Endothelial cell of umbilical vein (primary cell): Measurements from ENCODE around the gene LMX1A. TPM values are rescaled to one million over a fixed set of nuclear protein-coding genes. Genes with fewer than 3 reads are reported as not detected.

ENCODE experiments used
- BruUV-seq: library from RNA; stranded (reverse); fragments of 400-500 nt; replicated peaks from 2 replicates; lab custom pipeline; 2021; lab: Mats Ljungman, UMichigan
- CTCF ChIA-PET: fragments of 300-600, 350-600 bp; sonication (Branson Sonifier 250); formaldehyde crosslinking; loops from one replicate; lab custom pipeline; 2021; ENCODE audit warnings: antibody characterized with exemption, inconsistent platforms; lab: Charles Lee
- POLR2A ChIA-PET: fragments of 300-600, 350-600 bp; sonication (Branson Sonifier 250); formaldehyde crosslinking; loops from one replicate; lab custom pipeline; 2021; ENCODE audit warnings: antibody characterized with exemption, inconsistent platforms; lab: Charles Lee
- DNase-seq: peaks from one replicate; pipeline ENCODE4 v3.0.0-alpha.2; 2011; ENCODE audit warnings: low read depth, low spot score
- FAIRE-seq: peaks from 2 replicates; lab custom pipeline; 2011; peaks lifted over from hg19 to GRCh38; lab: Jason Lieb, UNC
- H2AFZ ChIP-seq: 2 replicates; pipeline ENCODE4 v1.6.0; 2012; ENCODE audit warnings: low read depth, low read length, control low read depth, inconsistent platforms
- H3K27ac ChIP-seq: 2 replicates; pipeline ENCODE4 v1.5.1; 2011; ENCODE audit warnings: low read depth, mild to moderate bottlenecking, control low read depth, low read length, moderate library complexity; ENCODE audit not compliant: insufficient read depth
- H3K27me3 ChIP-seq, 2 experiments: 2 replicates each; pipeline versions ENCODE4 v1.6.0 to v1.6.1; 2011; ENCODE audit warnings: low read length in 2 of 2, mixed read lengths in 1 of 2; ENCODE audit not compliant: control insufficient read depth in 2 of 2, insufficient read depth in 2 of 2
- H3K36me3 ChIP-seq, 2 experiments: 2 replicates in 1 of 2; 3 replicates in 1 of 2; pipeline ENCODE4 v1.5.1; 2011; ENCODE audit warnings: low read length in 2 of 2, mild to moderate bottlenecking in 1 of 2, moderate library complexity in 1 of 2; ENCODE audit not compliant: control insufficient read depth in 2 of 2, insufficient read depth in 2 of 2; ENCODE audit errors: extremely low read depth in 1 of 2
- H3K4me1 ChIP-seq: 3 replicates; pipeline ENCODE4 v1.5.1; 2011; ENCODE audit warnings: mild to moderate bottlenecking, low read length; ENCODE audit not compliant: control insufficient read depth, insufficient read depth; ENCODE audit errors: extremely low read depth
- H3K4me2 ChIP-seq: 2 replicates; pipeline ENCODE4 v1.6.1; 2011; ENCODE audit warnings: low read length, control low read depth, mixed read lengths; ENCODE audit not compliant: insufficient read depth
- H3K4me3 ChIP-seq, 3 experiments: fragments of 200-600 bp in 1 of 3; sonication (generic), shearing (Covaris generic) in 1 of 3; replicated peaks in 1 of 3; 2 replicates each; pipeline ENCODE4 v1.5.1; 2011 to 2016; ENCODE audit warnings: control low read depth in 3 of 3, low read length in 3 of 3, mild to moderate bottlenecking in 2 of 3, inconsistent platforms in 1 of 3, low read depth in 1 of 3, moderate library complexity in 1 of 3; ENCODE audit not compliant: insufficient read depth in 1 of 3
- H3K79me2 ChIP-seq: 2 replicates; pipeline ENCODE4 v1.6.0; 2012; ENCODE audit warnings: low read length, inconsistent platforms; ENCODE audit not compliant: control insufficient read depth, insufficient read depth
- H3K9ac ChIP-seq: replicated peaks from 2 replicates; pipeline ENCODE3; 2011; ENCODE audit warnings: low read length, control low read depth; ENCODE audit not compliant: insufficient read depth; ENCODE audit errors: extremely low read depth
- H3K9me1 ChIP-seq: replicated peaks from 3 replicates; pipeline ENCODE4 v1.6.0; 2011; ENCODE audit warnings: mild to moderate bottlenecking, low read length; ENCODE audit not compliant: control insufficient read depth, insufficient read depth; ENCODE audit errors: extremely low read depth
- H3K9me3 ChIP-seq: replicated peaks from 2 replicates; pipeline ENCODE4 v1.5.1; 2012; ENCODE audit warnings: low read length, inconsistent platforms; ENCODE audit not compliant: control insufficient read depth, insufficient read depth
- H4K20me1 ChIP-seq: replicated peaks from 2 replicates; pipeline ENCODE3; 2011; ENCODE audit warnings: mild to moderate bottlenecking, low read length; ENCODE audit not compliant: control insufficient read depth, insufficient read depth; ENCODE audit errors: extremely low read depth
- EZH2 ChIP-seq: IDR thresholded peaks from 2 replicates; pipeline ENCODE4 v1.6.1; 2012; ENCODE audit warnings: borderline replicate concordance, low read depth, mild to moderate bottlenecking, moderate library complexity, low read length, inconsistent platforms; ENCODE audit not compliant: severe bottlenecking
- FOS ChIP-seq: IDR thresholded peaks from 2 replicates; pipeline ENCODE4 v1.6.1; 2011; ENCODE audit warnings: mild to moderate bottlenecking, low read length, moderate library complexity, borderline replicate concordance; ENCODE audit not compliant: insufficient read depth
- GATA2 ChIP-seq: IDR thresholded peaks from 2 replicates; pipeline ENCODE4 v1.7.0; 2011; ENCODE audit warnings: low read depth, mild to moderate bottlenecking, moderate library complexity, mixed read lengths, low read length; ENCODE audit not compliant: insufficient read length, insufficient read depth
- JUN ChIP-seq: IDR thresholded peaks from 2 replicates; pipeline ENCODE4 v1.6.1; 2011; ENCODE audit warnings: borderline replicate concordance, low read depth; ENCODE audit not compliant: insufficient read length, insufficient read depth
- MYC ChIP-seq: IDR thresholded peaks from one replicate; pipeline ENCODE4 v1.6.1; 2011; ENCODE audit warnings: mild to moderate bottlenecking, low read depth, low read length
- POLR2A ChIP-seq: IDR thresholded peaks from 2 replicates; pipeline ENCODE4 v1.6.1; 2012; ENCODE audit warnings: low read depth, mild to moderate bottlenecking, control low read depth, low read length
- POLR2AphosphoS5 ChIP-seq: IDR thresholded peaks from 2 replicates; pipeline ENCODE4 v1.6.1; 2012; ENCODE audit warnings: low read depth, mild to moderate bottlenecking, control low read depth, low read length, moderate library complexity; ENCODE audit not compliant: insufficient read depth
- dilution Hi-C: fragments of 300-500 bp; cut with MboI; formaldehyde crosslinking; loops from one replicate; pipeline ENCODE4 v1.15.0; 2019; ENCODE audit warnings: low sequenced_read_pairs; ENCODE audit not compliant: extremely low pct_ligation_motif_present
- intact Hi-C: fragments of 100-400 bp; cut with micrococcal nuclease; formaldehyde crosslinking; loops from one replicate; pipeline ENCODE4 v1.10.0; 2022
- polyA plus RNA-seq, 4 experiments: library from polyadenylated mRNA; depleted of rRNA in 3 of 4; stranded (reverse) in 3 of 4; unstranded in 1 of 4; fragments of >200 nt; gene quantifications; 2 replicates each; pipeline versions ENCODE4 v1.2.1 to v1.2.3, GENCODE V29; 2011 to 2012; ENCODE audit warnings: missing spikeins in 1 of 4
- total RNA-seq: library from RNA; stranded (reverse); gene quantifications from 2 replicates; pipeline ENCODE4 v1.2.3, GENCODE V29; 2021
- TF ChIP-seq, protein P1 (sequence below), 2 donors: IDR thresholded peaks; 1 replicate in 1 of 2; 2 replicates in 1 of 2; pipeline ENCODE4 v1.5.1; 2011; ENCODE audit warnings: low read length in 2 of 2, mild to moderate bottlenecking in 2 of 2, moderate library complexity in 2 of 2, control low read depth in 1 of 2, inconsistent platforms in 1 of 2, low read depth in 1 of 2; ENCODE audit not compliant: insufficient read depth in 1 of 2; ENCODE audit errors: extremely low read depth in 1 of 2
- TF ChIP-seq, protein P2 (sequence below): IDR thresholded peaks from 2 replicates; pipeline ENCODE4 v1.6.1; 2011; ENCODE audit not compliant: insufficient read depth, insufficient read length

LMX1A gene
- total and polyA plus RNA-seq, 2 donors (not counting 3 experiments of a cell fraction or from before 2014, with no cell fraction given), result not detected

DNA sequence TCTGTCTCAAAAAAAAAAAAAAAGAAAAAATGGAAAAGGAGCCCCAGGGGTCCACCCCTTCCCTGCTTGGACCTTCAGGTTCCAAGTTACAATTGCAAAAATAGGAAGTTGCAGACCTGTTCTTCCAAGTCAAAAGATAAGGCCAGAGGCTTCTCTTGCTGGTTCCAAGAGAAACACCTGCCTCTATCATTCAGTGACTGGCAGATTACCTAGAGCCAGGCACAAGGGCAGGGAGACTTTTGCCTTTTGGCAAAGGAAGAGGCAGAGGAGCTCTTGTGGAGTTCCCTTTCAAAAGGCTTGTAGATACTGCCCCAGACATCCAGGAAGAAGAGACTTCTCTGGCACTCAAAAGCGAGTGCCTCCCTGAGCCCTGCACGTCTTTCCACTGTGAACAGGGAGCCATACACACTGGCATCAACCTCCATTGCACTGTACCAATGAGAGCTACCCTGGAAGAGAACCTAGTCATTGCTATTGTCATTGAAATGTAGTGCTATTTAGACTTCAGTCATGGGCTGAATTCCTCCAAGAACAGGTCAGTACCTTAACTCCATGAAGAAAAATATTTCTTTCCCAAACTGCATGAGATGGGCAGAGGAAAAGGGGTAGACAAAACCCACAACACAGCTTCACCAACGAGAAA is 91.2 kb downstream of the LMX1A start:
- H3K4me3 ChIP-seq, result no peak overlapping the region
- no peaks in the 10 kb centered on the region for H3K4me1 ChIP-seq
- intact Hi-C loops, result no loop called here
- no peaks in the 10 kb centered on the region for H3K27me3 ChIP-seq
- H4K20me1 ChIP-seq, result no peaks in the 10 kb centered on the region
- H3K27ac ChIP-seq, result no peak overlapping the region
- FAIRE-seq (no peak), DNase-seq (no peak)
- no peak overlapping the region for H3K4me2 ChIP-seq
- no peaks in the 10 kb centered on the region for H3K9me3 ChIP-seq
- no peaks in the 10 kb centered on the region for H3K9me1 ChIP-seq
- no peak overlapping the region for H3K9ac ChIP-seq
- H3K79me2 ChIP-seq, result no peaks in the 10 kb centered on the region
- ChIA-PET CTCF (no interaction called here), POLR2A (no interaction called here)
- dilution Hi-C loops, result no loop called here
- no peaks in the 10 kb centered on the region for H3K36me3 ChIP-seq
- no peak overlapping the region for H2AFZ ChIP-seq
- no peak for TF ChIP-seq JUN
- no peak for TF ChIP-seq MYC
- TF ChIP-seq, protein P1, sequence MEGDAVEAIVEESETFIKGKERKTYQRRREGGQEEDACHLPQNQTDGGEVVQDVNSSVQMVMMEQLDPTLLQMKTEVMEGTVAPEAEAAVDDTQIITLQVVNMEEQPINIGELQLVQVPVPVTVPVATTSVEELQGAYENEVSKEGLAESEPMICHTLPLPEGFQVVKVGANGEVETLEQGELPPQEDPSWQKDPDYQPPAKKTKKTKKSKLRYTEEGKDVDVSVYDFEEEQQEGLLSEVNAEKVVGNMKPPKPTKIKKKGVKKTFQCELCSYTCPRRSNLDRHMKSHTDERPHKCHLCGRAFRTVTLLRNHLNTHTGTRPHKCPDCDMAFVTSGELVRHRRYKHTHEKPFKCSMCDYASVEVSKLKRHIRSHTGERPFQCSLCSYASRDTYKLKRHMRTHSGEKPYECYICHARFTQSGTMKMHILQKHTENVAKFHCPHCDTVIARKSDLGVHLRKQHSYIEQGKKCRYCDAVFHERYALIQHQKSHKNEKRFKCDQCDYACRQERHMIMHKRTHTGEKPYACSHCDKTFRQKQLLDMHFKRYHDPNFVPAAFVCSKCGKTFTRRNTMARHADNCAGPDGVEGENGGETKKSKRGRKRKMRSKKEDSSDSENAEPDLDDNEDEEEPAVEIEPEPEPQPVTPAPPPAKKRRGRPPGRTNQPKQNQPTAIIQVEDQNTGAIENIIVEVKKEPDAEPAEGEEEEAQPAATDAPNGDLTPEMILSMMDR (IDR thresholded peaks at IDR 0.05; ENCODE audit: extremely low read depth in 1 of 2, insufficient read depth in 1 of 2, low read depth in 1 of 2, low read length in 2 of 2), result no peak
- no peak for TF ChIP-seq POLR2A
- no peak for TF ChIP-seq FOS
- TF ChIP-seq POLR2AphosphoS5, result no peak
- TF ChIP-seq GATA2, result no peak
- no peak for TF ChIP-seq EZH2
- TF ChIP-seq, protein P2, sequence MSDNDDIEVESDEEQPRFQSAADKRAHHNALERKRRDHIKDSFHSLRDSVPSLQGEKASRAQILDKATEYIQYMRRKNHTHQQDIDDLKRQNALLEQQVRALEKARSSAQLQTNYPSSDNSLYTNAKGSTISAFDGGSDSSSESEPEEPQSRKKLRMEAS, result no peak
- no TSS peak for BruUV-seq
